ENCODE results near the gene COL4A6.
"Not testable (repeated sequence)": the region's sequence is repeated elsewhere in the genome, so short reads cannot be mapped to it uniquely, and the experiment has no call there.

The COL4A6 gene

DNA sequence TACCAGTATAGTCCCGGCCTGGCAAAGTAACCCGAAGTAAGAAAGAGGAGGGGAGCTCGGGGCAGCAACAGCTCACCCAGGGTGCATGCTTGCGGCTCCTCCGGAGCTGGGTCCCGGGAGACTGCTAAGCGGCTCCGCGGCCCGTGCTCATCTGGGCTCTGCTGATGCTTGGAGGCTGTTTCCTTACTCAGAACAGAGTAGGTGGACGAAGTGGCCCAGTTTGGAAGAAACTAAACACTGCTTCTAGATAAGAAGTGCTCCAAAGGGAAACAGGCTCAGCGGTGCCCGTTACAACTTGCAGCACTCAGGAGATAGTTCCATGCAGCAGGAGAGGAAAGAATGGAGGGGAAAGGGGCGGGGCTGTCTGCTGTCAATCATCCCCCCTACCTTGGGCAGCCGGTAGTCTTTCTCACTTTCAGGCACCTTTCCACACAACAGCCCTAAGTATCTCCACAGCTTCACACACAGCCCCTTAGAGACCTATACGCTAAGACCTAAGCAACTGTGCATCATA is at the start of gene COL4A6:
Gene COL4A6, minus strand, starts transcription at position 313 of the 514 bp plus-strand sequence. Its CDS starts 226 bp downstream, at position 87.
- DNase-seq = no peak

DNA sequence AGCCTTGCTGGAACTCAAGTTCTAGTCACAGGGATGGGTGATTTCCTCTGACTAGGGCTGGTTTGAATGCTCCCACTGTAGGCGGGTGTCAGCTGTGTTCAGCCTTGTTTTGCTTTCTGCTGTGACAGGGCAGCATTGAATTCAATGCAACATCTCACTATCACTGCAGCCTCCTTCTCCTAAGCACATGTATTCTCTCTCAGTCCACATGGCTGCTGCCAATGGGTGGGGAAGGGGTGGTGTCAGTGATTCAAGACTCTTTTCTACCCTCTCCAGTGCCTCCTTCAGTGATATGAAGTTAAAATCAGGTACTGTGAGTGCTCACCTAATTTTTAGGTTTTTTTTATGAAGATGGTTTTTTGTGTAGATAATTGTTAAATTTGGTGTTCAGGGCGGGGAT is 47.7 kb upstream of the COL4A6 start:
- no peak for DNase-seq

DNA sequence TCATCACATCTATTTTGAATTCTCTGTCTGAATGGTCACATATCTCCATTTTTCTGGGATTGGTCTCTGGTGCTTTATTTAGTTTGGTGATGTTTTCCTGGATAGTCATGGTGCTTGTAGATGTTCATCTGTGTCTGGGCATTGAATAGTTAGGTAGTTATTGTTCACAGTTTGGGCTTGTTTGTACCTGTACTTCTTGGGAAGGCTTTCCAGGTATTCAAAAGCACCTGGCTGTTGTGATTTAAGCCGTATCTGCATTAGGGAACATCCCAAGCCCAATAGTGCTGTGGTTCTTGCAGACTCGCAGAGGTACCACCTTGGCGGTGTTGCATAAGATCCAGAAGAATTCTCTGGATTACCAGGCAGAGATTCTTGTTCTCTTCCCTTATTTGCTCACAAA is 46.0 kb upstream of the COL4A6 start:
- DNase-seq = no peak

DNA sequence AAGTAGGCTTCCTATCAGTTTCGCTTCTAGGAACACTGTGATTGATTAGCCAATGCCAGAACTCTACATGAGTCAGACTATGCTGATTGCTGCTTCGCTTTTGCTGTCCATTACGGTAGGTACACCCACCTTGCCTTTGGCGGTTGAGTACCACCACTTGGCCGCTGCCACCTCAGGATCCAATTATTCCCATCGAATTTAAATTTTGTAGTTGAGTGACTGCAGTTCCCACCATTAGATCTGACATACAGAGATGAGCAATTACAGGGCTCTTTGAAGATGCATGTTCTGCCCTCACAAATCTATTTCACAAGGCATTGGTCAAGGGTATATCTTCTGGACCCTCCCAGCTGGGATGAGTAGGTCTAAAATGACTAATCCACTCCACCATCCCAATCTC is 43.3 kb upstream of the COL4A6 start:
- not testable (repeated sequence) for DNase-seq

DNA sequence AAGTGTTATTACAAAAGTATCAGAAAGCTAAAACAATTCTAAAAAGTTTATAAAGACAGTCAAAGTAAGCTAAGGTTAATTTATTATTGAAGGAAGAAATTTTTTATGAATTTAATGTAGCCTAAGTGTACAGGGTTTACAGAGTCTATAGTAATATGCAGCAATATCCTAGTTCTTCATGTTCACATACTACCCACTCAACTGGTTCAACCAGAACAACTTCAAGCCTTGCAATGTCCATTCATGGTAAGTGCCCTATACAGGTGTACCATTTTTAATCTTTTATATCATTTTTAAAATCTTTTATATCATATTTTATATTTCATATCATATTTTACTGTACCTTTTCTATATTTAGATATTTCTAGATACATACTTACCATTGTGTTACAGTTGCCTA is 35.8 kb upstream of the COL4A6 start:
- no peak for DNase-seq

DNA sequence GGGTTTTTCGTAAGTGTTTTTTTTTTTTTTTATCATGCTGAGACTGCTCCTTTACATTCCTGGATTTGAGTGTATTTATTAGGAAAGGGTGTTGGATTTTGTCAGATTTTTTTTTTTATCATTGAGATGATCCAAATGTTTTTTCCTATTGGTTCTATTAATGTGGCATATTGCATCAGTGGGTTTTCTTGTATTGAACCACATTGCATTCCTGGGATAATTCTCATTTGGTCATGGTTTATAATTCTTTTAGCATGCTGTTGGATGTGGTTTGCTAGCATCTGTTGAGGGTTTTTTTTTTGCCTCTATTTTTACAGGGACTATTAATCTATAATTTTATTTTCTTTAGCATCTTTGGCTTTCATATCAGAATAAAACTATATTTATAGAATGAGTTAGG is 30.3 kb upstream of the COL4A6 start:
- DNase-seq = no peak

DNA sequence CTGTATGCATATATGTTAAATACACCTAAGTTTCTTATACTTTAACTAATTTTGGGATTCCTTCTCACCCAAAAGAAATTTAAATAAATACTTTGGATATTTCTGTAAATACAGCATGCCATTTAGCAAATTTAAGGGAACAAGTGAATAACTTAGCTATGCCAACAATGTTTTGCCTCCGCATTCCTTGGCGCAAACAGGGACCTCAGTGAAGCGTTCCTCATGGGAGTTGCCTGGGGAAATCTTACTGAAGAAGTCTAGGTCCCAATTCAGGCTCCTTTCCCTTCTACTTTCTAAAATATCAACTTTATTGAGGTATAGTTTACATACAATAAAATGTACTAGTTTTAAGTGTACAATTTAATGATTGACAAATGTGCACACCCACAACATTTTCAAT is 26.4 kb upstream of the COL4A6 start:
- no peak for DNase-seq

DNA sequence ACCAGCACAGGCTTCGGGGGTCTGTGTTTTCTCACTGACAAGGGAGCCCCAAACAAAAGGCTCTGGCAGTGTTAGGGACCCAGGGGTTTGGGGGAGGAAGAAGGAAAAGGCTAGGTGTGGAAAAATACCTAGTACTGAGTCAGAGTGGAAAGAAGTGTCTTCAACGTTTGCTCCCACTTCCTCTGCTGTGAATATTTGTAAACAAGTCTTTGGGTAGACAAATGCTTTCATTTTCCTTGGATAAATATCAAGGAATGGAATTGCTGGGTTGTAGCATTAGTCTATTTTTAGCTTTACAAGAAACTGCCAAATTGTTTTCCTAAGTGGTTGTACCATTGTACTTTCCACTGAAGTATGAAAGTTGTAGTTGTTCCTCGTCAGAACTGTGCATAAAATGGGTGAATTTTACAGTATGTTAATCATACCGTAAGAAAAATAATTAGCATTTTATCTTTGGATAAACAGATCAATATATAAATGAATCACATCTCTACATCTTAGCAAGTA is 18.8 kb upstream of the COL4A6 start:
- no peak for DNase-seq

DNA sequence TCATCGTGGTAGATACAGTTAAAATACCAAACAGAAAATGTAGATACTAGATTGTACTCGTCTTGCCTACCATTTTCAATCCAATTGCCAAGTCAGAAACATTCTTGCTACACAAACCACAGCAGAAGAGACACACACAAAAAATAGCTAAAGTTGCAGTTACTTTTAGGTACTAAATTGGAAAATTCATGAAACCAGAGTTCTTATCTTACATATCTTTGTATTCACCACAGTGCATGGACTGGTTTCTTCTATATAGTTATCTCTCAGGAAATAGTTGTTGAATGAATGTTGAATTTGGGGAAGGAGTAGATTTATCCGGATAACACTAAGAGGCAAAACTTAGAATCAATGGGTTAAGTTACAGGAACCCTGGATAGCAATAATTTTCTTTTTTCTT is 15.6 kb upstream of the COL4A6 start:
- no peak for DNase-seq

DNA sequence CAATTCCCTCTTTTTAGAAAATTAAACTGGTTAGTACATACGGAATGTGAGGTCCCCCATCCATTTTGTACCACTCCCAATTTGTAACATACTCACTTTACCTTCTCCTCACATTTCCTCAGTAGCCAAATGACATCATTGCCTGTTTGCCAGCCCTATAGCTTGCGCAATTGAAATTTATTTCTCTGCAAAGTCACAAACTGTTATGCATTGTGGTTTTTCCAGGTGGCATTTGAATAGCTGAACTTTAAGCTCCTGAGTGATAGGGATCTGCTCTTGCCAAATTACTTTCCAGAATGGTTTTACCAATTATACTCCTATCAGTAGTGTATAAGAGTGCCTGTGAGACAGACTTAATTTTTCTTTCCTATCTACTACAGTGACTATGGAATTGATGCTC is 9.1 kb upstream of the COL4A6 start:
- no peak for DNase-seq

DNA sequence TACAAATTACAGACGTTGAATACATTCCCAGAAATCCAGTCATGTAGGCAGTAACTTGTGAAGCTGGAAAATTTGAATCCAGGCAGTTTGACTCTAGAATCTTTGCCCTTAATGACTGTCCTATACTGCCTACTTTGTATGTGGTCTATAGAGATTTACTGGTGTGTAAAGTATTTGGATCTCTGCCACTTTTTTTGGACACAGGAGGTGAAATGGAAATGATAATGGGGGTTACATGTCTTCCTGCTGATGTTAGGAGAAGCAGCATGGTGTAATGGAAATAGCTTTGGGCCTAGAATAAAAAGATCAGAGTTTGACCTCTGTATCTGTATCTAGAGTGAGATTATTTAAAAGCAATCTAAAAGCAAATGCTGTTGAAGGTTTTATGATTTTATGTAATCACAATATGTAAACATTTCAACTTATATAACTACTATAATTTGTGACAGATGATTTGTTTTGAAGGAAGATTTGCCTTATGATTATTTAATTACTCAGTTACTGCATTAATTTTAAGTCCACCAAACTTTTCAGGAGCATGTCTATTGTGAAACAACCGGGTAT is 4.8 kb upstream of the COL4A6 start:
- DNase-seq = no peak

DNA sequence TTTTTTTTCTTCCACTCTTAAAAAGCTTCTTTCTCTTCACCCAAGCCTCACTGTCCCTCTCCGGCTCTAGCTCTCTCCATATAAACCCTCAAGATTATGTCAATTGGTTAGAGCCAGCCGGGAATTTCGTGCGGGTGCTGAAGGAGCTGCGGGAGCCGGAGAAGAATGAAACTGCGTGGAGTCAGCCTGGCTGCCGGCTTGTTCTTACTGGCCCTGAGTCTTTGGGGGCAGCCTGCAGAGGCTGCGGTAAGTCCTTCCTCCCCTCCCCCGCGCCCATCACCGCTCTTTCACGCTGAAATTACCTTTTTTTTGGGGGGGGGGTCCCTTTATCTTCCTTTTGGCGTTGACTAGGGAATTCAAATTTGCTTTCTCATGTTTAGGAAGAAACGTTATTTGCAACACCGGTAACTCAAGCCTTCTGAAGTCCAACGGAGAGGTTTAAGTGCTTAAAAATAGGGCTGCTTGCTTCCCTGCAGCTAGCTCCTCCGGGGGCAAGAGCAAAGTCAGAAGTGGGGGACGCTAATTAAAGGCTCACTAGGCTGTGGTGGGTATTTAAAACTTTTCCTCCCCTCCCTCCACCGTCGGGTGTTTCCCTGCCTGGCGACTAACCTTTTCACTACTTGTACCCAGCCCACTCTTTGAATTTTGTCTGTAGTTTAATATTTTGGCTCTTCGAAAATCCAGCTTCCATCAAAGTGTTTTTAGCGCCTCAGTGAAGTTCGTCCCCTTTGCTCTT is 1.9 kb upstream of the COL4A6 start:
- DNase-seq = no peak

DNA sequence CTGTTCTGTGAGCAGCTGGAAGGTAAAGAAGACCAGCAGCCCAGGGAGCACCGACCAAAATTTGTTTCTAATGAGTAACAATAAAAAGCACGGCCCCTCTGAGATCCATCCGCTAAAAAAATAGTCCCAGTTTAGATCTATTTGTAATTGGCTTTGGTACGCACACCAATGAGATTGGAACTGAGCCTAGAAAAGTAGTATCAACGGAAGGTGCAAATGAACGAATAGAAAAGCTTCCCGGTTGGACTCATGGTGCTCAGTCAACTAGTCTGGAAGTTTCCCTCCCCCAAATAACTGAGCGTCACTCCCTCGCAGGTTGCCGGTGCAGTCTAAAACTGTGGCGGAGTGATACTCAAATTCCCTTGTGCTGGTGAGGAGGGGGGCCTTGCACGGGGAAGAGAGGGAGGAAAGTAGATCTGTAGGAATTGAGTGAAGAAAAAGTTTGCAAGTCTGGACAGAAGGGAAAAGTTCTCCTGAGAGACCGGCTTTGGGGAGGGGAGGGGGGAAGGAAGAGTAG is 1.3 kb upstream of the COL4A6 start, which contains the start of gene COL4A5:
Gene COL4A5, plus strand, starts transcription at position 413 of the 517 bp plus-strand sequence. CDS start 288 bp downstream, outside the sequence.
- DNase-seq = no peak

DNA sequence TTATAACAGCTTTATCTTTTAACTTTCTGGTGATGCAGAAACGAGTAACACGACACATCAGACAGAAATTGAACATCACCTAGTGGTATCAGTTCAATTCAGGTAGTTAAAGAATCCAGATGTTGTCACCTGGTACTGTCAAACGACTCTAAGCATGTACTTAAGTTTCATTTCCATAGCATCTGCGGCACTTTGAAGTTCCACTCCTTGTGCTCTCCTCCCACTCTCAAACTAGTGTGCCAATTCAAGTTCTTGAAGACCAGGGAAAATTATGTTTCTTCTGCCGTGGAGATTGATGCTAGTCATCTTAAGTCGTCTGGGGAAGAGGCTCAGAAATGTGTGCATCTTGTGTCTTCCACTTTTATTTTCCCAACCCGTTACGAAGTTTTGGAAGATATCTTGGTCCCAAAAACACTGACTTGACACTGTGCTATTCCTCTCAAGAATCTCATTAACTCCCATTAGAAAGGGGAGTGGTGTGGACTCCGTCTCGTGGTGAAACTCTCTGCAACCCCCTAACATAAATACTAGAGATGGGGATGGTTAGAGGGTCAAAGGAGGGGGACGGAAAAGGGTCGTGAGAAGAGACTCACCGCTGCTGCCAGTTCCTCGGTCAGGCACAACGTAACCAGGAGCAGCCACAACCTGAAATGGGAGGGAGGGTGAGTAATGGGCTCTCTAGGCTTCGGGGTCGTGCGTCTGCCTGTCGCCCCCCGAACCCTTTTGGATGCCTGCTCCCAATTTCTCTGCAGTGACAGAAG is 693 bp downstream of the COL4A6 start:
- DNase-seq = no peak

DNA sequence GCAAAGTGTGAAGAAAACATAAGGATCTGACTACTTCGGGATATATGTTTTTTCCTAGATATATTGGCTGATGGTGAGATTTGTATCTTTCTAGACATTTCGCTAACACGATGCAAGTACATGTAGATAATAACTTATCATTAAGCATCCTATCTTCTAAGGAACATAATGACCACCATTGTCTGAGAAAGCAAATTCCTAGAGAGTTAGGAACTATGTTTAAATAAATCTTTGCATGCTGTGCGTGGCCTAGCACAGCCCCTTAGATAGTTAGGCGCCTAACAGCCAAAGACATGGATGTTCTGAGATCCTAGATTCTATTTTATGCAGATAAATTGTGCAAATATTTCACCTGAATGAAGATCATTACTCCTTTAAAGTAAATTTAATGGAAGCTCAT is 3.0 kb downstream of the COL4A6 start:
- no peak for DNase-seq

DNA sequence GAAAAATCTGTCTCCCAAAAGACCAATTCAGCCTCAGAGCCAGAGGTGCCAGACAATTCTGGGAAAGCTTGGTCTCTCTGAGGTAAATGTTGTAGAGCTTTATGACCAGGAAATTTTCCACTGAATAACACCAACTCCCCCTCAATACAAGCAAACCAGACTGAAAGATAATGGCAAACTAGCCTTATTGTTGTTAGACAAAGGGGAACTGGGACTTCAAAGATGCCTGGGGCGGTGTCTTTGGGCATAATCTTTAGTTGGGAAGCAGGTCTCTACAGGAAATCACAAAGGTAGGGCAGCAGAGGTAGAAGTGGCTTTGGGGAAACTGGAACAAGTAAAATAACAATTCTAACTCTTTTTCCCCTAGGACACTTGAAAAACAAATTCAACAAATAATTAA is 12.0 kb downstream of the COL4A6 start:
- DNase-seq = no peak

DNA sequence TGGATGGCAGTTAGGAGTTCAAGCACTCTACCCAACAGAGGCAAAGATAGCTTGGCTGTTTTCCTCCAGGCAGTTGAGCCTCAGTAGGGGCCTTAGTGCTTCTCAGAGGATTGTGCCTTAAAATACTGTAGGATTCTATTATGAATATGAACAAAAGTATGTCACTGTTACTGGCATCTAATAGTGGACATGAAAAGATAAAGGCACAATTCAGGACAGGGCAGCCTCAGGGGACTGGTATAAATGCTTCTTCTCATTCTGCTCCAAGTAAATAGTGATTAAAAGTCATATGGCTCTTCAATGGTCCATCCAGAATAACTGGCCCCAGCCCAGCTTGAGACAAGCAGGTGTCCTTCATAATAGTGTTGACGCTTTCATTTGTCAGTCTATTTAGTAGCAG is 17.7 kb downstream of the COL4A6 start:
- no peak for DNase-seq

DNA sequence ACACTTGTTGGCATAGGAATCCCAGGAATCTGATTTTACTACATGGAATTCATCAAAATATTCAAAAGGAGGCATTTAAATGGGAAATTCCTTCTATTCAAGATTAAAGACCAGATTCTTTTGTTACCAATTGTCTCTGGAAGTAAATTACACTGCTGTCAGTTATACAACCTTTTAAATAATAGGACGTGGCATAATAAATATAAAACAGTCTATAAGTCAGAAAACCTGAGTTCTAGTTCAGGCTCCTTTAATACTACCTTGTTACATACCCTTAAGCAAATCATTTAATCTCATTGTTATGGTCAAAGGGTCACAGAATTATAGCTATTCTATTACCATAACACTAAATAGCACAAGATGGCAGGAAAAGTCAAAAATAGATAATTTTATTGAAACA is 18.8 kb downstream of the COL4A6 start:
- DNase-seq = no peak

DNA sequence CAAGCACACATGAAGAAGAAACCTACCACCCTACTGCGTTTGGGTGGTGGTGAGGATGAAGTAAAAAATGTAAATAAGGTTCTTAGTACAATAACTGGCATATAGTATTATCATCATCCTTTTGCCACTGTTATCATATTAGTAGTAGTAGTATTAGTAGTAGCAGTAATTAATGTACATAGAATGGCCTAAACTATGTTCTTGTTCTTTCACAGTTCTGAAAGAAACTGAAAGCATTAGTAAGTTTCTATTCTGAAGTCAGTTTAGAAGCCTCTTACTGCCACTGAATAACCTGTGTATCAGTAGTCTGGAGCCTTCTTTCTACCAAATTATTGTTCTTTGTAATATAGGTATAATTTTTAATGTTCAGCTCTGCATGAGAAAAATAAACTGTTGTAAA is 21.0 kb downstream of the COL4A6 start:
- DNase-seq = no peak

DNA sequence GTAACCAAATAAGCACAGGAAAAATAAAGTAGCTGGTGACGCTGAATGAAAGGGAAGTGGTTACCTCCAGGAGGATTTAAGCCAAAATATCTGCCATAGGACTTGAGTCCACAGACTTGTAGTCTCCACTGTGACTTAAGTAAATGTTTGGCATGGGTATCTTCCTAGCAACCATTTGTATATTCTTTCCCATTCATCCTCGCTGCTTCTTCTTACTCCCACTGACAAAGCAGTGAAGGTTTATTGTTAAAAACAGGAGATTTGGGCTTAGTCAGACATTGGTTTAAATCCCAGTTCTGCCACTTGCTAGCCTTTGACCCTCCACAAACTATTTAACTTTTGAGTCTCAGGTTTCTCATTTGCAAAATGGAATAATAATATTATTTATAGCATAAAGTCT is 22.3 kb downstream of the COL4A6 start:
- DNase-seq = no peak

DNA sequence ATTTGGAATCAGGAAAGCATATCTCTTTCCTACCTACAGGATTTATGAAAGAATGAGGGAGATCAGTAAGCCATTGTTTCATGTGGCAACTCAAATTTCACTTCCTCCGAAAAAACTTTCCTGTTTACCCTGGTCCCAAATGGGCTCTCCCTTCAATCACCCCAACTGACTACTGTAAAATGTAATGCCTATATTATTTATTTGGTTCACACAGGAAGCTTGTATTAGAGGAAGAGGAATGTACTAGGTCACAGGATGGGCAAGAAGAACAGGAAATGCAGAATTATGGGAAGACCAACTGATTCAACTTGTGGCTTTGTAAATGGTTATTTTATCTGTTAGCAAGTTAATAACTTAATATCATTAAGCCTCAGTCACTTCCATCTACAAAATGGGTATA is 23.1 kb downstream of the COL4A6 start:
- no peak for DNase-seq

DNA sequence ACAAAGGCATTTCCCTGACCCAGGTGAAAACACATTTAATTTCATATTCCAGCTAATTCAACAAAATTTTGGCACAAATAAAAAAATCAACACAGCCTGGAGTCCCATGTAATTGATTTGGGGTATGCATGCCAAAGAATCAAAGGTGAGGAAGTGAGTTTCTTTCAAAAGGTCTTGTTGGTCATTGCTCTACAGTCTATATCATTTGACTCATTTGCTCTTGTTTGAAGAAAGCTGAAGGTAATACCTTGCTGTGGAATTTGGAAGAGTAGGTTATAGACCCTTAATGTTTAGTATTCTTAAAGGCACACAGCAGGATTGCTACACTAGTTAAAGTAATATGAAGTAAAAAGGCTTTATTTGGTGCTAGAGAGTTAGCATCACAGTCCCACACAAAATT is 25.4 kb downstream of the COL4A6 start:
- DNase-seq = no peak

DNA sequence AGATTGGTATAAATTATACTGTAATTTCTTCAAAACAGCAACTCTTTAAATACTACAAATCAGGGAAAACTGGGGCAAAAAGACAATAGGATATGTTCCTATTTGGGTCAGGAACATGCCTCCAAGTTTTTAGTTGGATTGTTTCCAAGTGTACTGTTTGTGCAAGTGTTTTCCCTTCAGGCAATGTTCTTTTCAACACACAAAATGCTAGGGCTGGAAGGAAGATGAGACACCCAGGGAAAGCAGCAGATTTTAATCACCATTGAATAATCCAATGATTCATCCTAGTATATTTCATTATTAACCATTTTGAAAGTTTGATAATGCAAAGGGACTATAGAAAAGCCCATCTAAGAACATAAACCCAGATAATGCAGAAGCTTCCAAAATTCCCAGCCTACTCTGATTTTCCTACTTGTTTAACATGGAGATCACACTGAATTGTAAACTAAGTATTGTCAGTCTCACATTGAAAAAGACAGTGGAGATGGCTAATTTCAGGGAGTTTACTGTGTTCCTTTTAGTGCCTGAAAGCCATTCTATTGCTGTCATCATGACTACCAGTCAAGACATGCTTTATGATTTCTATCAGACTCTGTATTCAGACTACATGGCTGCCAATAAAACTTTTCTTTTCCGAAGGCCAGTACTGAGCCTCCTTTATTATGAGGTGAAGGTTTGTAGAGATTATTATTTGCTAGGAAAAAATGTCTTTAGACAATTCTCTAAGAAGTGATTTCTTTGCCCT is 38.6 kb downstream of the COL4A6 start:
- DNase-seq = no peak

All from SIG-M5 (cell line).